OCI-LY3 (cell line): ENCODE results near the gene SLC29A2.

ENCODE experiments used
- CTCF ChIP-seq: fragments of 200-600, 300-600 bp; sonication (generic); IDR thresholded peaks from 2 replicates; pipeline ENCODE4 v1.5.1; 2014; ENCODE audit warnings: antibody characterized with exemption, low read length, low read depth
- EZH2phosphoT487 ChIP-seq: fragments of 200-600 bp; shearing (Covaris generic); IDR thresholded peaks from 2 replicates; pipeline ENCODE4 v1.6.1; 2018; ENCODE audit warnings: antibody characterized with exemption, mixed run types, low read depth

GRCh38 chr11:66411323-66411722 lies 39.8 kb upstream of the SLC29A2 start:
- no peak for TF ChIP-seq CTCF
- TF ChIP-seq EZH2phosphoT487, result no peak
